Globus pallidus (tissue), 1 donor: ENCODE results near the gene DAPK1.

Source experiments
- DNase-seq: peaks from one replicate; pipeline ENCODE4 v3.0.0-alpha.2; 2015; ENCODE audit warnings: low spot score

The DAPK1 gene

DNA sequence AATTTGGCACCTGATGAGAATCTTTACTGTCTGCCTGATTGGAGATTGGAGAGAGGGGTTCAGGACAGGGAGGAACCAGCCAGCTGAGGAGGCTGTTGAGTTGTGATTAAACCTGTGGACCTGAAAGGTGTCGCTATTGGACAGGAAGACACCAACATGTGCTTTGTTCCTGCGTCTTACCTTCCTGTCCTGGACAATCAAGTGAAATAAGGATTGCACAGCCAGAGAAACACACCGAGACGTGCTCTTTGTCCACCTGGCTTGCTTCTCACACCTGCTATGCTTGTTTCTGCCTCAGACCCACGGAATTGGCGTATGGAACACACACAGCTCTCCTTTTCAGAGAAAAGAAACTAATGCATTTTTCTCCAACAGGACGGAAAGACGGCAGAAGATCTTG lies 170.6 kb downstream of the DAPK1 start:
- DNase-seq, result no peak

DNA sequence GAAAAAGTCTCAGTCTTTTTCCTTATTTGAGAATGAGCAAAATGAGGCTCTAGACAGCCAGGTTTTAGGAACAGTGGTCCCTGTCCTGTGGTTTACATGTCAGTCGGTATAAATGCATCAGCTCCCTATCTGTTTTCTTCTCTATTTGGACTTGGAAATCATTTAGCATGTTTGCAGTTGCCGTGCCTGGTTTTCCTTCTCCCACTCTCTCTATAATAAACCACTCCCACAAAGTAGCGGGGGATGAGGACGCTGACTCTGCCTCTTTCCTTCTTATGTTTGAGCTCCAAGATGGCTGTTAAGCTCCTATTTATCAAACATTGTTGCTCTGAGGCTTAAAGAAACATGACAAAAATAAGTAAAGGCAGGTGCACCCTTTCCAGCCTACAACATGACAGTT lies 171.1 kb downstream of the DAPK1 start:
- no peak for DNase-seq

DNA sequence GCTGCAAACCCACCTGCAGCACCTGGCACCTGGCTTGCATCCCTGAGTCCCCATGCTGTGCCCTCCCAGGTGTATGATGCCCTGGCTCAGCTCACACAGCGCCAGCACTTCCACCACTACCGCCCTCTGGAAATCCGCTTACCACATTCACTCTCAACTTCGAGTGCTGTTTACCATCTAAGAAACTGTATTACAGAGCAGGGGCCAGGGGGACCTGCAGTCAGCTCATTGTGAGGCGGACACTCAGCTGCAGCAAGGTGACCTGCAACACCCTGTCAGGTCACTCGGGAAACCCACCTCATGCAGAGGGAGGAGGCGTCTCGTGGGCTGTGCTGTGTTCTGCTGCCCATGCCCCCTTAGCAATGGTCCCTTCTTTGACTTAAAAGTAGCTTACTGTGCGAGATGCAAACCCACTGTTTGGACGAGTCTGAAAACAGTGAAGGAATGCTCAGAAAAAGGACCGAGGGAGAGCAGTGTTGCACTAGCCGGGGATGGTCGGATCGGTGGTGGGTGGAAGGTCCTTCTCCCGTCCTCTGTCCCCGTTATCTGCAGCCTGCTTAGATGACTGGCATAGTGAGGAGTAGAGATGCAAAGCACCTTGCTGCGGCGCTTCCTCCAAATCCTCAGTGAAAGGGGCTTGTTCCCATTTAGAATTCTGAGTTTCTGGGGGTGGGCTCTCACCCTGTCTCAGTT lies 173.1 kb downstream of the DAPK1 start:
- no peak for DNase-seq

DNA sequence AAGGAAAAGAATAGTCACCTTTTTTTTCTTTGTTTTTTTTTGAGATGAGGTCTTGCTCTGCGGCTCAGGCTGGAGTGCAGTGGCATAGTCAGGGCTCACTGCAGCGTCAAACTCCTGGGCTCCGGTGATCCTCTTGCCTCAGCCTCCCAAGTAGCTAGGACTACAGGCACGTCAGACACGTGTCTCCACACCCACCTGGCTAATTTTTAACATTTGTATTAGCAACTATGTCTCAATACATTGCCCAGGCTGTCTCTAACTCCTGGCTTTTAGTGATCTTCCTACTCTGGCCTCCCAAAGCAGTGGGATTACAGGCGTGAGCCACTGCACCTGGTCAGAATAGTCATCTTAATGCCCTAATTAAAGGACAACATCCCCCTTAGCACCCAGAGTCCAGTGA lies 173.8 kb downstream of the DAPK1 start:
- no peak for DNase-seq

DNA sequence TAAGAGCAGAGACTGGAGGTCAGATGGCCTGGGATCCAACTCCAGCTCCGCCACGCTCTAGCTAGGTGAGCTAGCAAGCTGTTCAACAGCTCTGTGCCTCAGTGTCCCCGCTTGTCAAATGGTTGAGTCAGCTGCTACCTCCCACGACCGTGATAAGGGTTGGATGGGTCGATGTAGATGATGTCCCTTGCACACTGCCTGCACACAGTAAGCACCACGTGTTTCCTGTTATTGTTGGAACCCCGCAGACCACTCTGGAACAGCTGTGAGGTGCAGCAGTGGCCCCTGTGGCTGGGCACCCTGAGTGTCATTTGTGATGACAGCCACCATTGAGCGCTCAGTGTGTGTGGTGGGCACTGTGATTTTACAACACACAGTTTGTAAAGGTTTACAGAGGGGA lies 174.3 kb downstream of the DAPK1 start:
- no peak for DNase-seq

DNA sequence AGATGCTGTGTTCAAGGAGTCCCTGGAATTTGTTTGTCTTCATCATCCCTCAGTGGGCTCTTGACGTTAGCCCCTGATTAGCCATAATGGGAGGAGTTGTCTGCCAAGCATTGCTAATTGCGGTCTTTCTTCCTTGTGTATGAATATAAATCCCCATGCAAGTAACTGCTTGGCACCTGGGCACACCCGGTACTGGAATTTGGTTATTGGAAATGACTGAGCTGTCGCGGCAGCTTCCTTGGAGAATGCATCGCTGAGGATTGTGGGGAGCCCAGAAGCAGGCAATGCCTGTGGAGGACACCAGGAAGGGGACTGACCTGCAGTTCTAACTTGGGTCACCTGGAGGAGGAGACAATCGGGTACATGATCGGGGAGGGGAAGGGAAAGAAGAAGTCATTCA lies 174.9 kb downstream of the DAPK1 start:
- DNase-seq, result no peak

DNA sequence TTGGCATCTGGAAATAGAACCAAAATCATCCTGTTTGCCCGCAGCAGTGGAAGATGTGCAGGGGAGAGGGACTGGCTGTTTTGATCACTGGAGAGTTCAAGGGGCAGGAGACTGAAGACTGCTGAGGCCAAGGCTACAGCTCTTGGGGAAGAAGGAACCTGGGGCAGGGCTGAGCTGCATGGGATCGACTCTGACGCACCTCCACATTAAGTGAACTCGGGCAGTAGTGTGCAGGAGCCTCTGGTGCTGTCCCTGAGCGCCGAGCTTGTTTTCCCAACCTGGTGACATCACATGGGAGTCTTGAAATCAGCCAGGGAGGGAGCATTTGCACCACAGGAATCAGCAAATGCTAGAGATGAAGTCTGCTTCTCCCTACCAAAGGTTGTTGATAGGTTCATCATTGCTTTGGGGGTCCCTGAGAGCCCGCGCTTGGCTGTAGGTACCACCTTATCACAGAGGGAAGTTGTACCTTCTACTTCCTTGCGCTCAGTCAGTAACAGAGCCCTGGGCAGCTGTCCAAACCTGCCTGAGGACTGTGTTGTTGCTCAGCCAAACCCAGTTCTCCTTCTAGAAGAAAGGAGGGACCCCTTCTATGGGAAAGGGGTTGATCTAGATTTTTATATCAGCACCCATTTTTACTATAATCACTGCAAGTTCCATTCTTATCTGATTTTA lies 175.9 kb downstream of the DAPK1 start:
- no peak for DNase-seq

DNA sequence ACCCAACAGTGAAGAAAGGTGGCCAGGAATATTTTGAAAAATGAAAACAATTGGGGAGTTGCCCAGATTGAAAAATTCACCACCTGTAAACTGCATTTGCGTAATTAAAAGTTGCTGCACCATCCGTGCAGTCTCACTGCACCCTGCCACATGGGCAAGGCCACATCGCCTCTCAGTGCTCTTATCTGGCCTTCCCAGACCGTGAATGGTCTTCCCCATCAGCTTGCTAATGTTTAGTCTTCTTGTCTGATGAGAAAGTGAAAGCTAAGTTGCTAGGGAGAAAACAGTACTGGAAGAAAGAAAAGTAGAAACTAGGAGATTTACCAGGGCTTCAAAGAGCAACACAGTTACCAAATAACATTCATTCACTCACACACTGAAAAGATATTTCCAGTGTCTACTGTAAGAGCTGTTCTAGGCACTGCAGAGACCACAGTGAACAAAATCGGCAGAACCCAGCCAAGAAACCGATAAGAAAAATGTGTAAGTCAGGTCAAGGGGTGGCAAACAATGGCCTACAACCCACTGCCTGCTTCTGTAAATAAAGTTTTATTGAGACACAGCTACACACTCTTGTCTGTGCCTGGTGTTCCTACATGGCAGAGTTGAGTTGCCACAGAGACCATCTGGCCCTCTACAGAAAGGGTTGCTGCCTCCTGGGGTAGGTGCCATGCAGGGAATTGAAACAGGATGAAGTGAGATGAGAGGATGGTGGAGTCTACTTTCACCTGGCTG lies 177.1 kb downstream of the DAPK1 start:
- no peak for DNase-seq

DNA sequence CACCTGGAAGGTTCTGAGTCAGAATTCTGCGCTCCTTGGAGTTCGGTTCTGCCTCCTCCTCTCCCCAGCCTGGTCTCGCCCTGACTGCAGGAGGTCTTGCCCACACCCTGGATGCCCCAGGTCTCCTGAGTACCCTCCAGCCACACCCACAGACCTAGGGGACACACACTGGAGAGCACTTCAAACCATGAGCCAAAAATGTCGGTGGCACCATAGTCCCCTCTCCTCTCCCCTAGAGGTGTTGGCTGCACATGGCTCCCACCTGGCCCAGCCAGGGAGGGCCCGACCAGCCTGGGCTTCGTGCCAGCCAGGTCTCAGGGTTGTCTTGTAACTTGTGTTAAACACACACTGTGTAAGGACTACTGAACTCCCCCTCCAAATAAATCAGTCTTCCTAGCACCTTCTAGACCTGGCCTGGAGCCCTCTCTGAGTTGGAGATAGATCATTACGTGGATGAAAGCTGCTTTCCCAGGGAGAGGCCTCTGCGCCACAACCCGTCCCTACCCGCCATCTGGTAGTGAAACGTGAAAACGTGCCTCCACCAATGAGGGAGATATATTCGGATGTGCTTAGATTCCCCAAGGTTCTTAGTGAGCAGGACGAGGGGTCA lies 178.3 kb downstream of the DAPK1 start:
- DNase-seq, result no peak

DNA sequence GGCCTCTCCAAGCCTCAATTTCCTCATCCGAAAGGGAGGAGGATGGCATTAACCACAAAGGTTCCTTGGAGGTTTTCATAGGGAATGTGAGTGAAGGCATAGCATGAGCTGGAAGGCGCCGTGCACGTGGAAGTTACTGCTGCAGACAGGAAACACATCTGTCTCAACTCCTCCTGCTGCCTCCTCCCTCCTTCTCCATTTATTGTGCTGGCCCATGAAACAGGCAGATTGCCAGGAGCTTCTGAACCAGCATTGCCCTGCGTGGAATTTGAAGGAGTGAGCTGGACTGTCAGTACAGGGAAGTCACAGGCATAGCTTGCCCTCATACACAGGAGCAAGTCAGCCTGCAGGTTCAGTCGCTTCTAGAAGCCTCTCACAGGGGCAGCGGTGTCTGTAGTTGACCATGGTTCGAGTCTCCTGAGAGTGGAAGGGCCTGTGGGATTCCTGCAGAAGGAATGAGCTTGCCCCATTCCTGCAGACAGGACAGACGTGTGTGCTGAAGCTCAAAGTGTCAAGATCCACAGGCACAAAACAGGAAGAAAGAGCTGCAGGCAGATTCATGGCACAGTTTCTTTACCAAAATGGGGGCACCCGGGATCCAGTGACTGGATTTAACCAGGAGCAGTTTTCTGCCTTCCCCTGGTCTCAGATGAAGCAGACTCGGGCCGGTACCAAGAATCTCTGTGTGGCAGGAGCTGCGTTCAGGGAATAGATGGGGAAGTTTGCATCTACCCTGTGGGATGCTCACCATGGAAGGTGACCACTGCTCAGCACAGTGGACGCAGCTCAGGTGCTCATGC lies 179.5 kb downstream of the DAPK1 start:
- DNase-seq, result no peak

DNA sequence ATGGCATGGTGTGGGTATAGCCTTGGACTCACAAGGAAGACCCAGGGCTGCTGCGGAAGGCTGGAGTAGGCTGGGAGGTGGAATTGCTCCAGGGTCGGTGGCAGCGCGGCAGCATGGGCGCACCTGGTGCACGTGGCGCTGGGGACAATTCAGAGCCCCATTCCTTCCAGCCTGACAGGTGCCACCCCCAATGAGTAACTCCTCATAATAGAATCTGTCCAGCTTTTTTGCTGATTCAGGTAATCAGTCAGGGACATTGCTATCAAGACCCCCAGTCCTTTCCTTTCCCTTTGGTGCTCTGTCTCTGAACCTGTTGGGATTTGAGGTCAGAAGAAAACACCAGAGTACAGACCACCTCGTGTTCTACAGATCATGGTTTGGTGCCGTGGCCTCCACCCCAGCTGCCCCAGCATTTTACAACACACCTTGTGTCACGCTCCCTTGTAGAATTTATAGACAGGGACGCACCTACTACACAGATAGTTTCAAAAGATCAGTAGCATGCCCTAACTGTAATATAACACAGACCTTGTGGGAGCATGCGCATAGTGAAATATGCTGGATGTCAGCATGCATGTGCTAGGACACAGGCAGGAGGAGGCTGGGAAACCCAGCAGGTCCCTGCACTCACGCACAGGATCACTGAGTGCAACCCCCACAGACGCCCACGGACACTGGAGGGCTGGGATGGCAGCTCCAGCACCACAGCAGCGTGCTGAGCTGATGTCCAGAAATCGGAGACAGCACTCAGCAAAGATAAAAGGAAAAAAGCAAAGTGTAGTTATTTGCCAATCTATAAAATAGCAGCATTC lies 180.3 kb downstream of the DAPK1 start:
- no peak for DNase-seq

- DNase-seq, result peak; percentile 68
These were observed 181.1 kb downstream of the DAPK1 start for GRCh38 chr9:87678650-87679355.

DNA sequence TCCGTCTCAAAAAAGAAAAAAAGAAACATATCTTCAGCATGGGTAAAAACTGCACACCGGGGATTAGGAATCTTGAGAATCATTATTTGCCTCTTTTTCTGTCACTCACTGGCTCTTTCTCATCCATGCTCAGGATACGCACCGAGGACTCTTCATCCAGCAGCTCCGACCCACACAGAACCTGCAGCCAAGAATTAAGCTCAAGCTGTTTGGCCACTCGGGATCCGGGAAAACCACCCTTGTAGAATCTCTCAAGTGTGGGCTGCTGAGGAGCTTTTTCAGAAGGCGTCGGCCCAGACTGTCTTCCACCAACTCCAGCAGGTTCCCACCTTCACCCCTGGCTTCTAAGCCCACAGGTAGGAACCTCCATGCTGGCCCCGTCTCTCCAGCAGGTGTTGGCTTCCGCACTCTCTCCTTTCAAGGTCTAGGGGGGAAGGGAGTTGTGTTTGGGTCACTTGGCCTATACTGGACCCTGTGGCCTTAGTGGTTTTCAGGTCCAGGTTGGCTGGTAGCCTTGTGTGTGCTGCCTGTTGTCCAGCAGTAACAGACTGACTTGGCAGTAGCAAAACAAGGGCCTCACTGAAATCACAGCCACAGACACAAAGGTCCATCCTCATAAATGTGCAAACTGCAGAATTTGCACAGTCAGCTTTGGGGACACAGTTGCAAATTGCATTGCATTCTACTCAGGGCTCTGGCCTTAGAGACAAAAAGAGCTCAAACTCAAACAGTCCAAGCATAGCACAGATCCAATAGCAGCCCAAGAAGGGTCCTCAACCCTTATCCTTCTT lies 183.8 kb downstream of the DAPK1 start:
- no peak for DNase-seq

GRCh38 chr9:87682085-87682484 lies 184.4 kb downstream of the DAPK1 start:
- DNase-seq, result no peak

GRCh38 chr9:87682618-87683017 lies 185.0 kb downstream of the DAPK1 start:
- no peak for DNase-seq

GRCh38 chr9:87683751-87684626 lies 186.3 kb downstream of the DAPK1 start:
- DNase-seq, result no peak

GRCh38 chr9:87684627-87685219 lies 187.1 kb downstream of the DAPK1 start:
- DNase-seq, result peak; percentile 31

DNA sequence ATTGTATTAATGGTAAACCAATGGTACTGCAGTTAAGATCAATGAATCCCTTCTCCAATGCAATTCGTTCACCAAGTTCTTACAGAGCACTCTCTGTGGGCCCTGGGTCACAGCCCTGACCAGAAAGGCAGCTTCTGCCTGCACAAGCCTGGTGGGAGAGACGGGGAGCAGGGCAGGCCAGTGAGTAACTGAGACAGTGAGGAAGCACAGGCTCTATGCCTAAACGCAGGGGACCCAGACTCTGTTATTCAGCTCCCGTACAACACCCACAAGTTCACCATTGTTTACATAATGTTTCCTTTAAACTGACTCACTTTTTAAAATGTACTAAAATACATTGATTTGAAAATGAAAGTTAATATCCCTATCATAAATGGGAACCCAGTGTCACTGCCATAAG lies 187.8 kb downstream of the DAPK1 start:
- no peak for DNase-seq
